Dermis lymphatic vessel endothelial cell (primary cell): ENCODE measurements around the gene RSPH3. TPM values are rescaled to one million over a fixed set of nuclear protein-coding genes. Genes with fewer than 3 reads are reported as not detected.

Source experiments
- total RNA-seq: library from RNA; depleted of rRNA; stranded (reverse); fragments of >200 nt; gene quantifications from 2 replicates; pipeline ENCODE4 v1.2.1, GENCODE V29; 2014

RSPH3 gene
- total RNA-seq, result 3.1 and 4.6 TPM in 2 replicates

DNA sequence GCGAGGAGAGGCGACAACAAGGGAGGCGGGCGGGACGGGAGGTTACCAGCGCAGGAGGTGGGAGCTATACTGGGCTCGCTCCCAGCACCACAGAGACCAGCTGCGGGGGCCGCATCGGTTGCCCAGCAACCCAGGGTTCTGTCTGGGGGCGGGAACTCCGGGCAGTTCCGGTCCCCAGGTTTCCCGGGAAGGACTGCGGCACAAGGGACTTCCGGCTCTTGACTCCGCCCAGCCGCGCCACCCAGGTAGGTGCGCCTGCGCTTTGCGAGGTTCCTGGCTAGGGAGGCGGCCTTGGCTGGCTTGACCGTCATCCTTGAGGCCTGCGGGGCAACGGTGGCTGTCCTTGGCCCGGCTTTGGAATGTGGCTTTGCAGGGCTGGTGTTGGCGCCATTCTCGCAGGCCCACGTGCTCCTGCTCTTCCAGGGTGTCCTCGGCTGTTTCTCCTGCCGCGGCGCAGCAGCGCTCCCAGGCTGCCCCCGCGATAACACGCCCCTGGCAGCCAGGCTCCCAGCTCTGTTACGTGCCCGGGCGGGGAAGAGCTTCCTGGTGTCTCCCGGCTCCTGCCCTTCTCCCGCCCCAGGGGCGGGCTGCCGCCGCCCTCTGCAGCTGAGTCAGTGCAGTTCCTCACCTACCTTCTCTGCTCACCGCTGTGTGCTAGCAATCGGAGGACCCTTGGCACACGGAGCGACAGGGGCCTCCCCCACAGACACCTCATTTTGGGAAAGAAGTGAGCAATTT, at the start of gene RSPH3:
Gene RSPH3 (minus strand): TSS at position 537 of the 738 bp plus-strand sequence. CDS start 652 bp downstream, outside the sequence.

GRCh38 chr6:159044899-159045727, 45.1 kb upstream of the RSPH3 start, which contains the start of gene TAGAP:
Gene TAGAP (minus strand): TSS chr6:159044991. CDS start chr6:159044146, 845 bp downstream.

Other genes starting within 250 kb of the RSPH3 start
- 64.8 and 66.1 TPM in 2 replicates for gene EZR, start 180.8 kb downstream of the RSPH3 start, total RNA-seq
- gene TAGAP, start 44.8 kb upstream of the RSPH3 start, total RNA-seq, result not detected in 2 replicates
- 0.09 TPM in 1 of 2 replicates, not detected in the other for gene FNDC1, start 169.2 kb upstream of the RSPH3 start, total RNA-seq